Calu3 (cell line): Measurements from ENCODE around the gene IL33. TPM values are rescaled to one million over a fixed set of nuclear protein-coding genes. Genes with fewer than 3 reads are reported as not detected.
A peak's percentile ranks its signal among the peaks of the same experiment; 100 is the strongest.
"Not testable (repeated sequence)": the region's sequence is repeated elsewhere in the genome, so short reads cannot be mapped to it uniquely, and the experiment has no call there.

Experiments
- Bru-seq: library from RNA; stranded (reverse); fragments of 400-500 nt; gene quantifications from one replicate; lab custom pipeline; 2021; lab: Mats Ljungman, UMichigan
- BruChase-seq, 2 experiments: library from RNA; stranded (reverse); fragments of 400-500 nt; gene quantifications; one replicate each; lab custom pipeline; 2021; lab: Mats Ljungman, UMichigan
- BruUV-seq: library from RNA; stranded (reverse); fragments of 400-500 nt; replicated peaks from 2 replicates; lab custom pipeline; 2021; lab: Mats Ljungman, UMichigan
- CTCF ChIA-PET: fragments of 300-600 bp; sonication (Branson Sonifier 250); formaldehyde crosslinking; loops from one replicate; lab custom pipeline; 2022; ENCODE audit warnings: antibody characterized with exemption; lab: Charles Lee
- DNase-seq: peaks from one replicate; pipeline ENCODE4 v3.0.0; 2022
- H3K27ac Mint-ChIP-seq: one replicate; pipeline ENCODE4 v1.8.0; 2022; ENCODE audit warnings: mixed read lengths; ENCODE audit not compliant: unreplicated experiment
- H3K27me3 Mint-ChIP-seq: one replicate; pipeline ENCODE4 v1.8.0; 2022; ENCODE audit warnings: mixed read lengths; ENCODE audit not compliant: unreplicated experiment
- H3K36me3 Mint-ChIP-seq: one replicate; pipeline ENCODE4 v1.8.0; 2022; ENCODE audit warnings: mild to moderate bottlenecking, moderate library complexity, mixed read lengths; ENCODE audit not compliant: insufficient read depth, unreplicated experiment
- H3K4me1 Mint-ChIP-seq: one replicate; pipeline ENCODE4 v1.8.0; 2022; ENCODE audit warnings: mild to moderate bottlenecking, low read depth, mixed read lengths; ENCODE audit not compliant: unreplicated experiment
- H3K4me3 Mint-ChIP-seq: one replicate; pipeline ENCODE4 v1.8.0; 2022; ENCODE audit warnings: mild to moderate bottlenecking, low read depth, moderate library complexity, mixed read lengths; ENCODE audit not compliant: unreplicated experiment
- H3K9me3 Mint-ChIP-seq: one replicate; pipeline ENCODE4 v1.8.0; 2022; ENCODE audit warnings: low read depth, mixed read lengths; ENCODE audit not compliant: unreplicated experiment
- CTCF ChIP-seq: fragments of 200-600 bp; IDR thresholded peaks from one replicate; pipeline ENCODE4 v1.8.0; 2022; ENCODE audit warnings: antibody characterized with exemption; ENCODE audit not compliant: unreplicated experiment
- intact Hi-C: fragments of 100-400 bp; cut with micrococcal nuclease; formaldehyde crosslinking; loops from one replicate; pipeline ENCODE4 v1.10.0; 2022; ENCODE audit not compliant: unreplicated experiment
- long read RNA-seq: library from polyadenylated mRNA; stranded (forward); transcript quantifications from one replicate; pipeline ENCODE4 v2.0.0, GENCODE V29; 2022
- total RNA-seq: library from RNA; stranded (reverse); gene quantifications from 2 replicates; pipeline ENCODE4 v1.2.3, GENCODE V29; 2022

Gene IL33
- total RNA-seq (0.64 and 1.9 TPM in 2 replicates), Bru-seq, nascent RNA (percentile 37 among the genes with signal in this experiment), BruChase-seq, experiment 1, labeled RNA remaining after a 6-hour chase (percentile 20 among the genes with signal in this experiment), BruChase-seq, experiment 2, labeled RNA remaining after a 2-hour chase (percentile 15 among the genes with signal in this experiment)
- long read RNA-seq, partial matches to known transcripts = 0 of 2 reads
- long read RNA-seq, other reads (novel, unspliced or antisense) = 1 of 2 reads

- no TSS peak for BruUV-seq
- no peak within 1 kb of the TSS for H3K27ac Mint-ChIP-seq
Measured at GRCh38 chr9:6215562-6215961, at the start of gene IL33. Gene IL33 (plus strand): TSS chr9:6215807. CDS start chr9:6241695, 25,888 bp downstream.

GRCh38 chr9:6171667-6172066 is 43.9 kb upstream of the IL33 start:
- Mint-ChIP-seq H3K27ac (peak overlapping the region; percentile 25), H3K4me1 (peaks cover 25% of the 10 kb centered on the region), H3K4me3 (no peak overlapping the region), H3K27me3 (no peaks in the 10 kb centered on the region), H3K9me3 (peaks cover 10% of the 10 kb centered on the region), H3K36me3 (no peaks in the 10 kb centered on the region)
- TF ChIP-seq CTCF = no peak
- no TSS peak for BruUV-seq
- CTCF ChIA-PET = interaction anchor here (0.7 kb wide), 1 partner anchor 65 kb away, joined by 3 read pairs; no protein-coding TSS in a partner anchor
- intact Hi-C loops = no loop called here
- DNase-seq = no peak

More at GRCh38 chr9:6215562-6215961, at the start of gene IL33:
- intact Hi-C loops = no loop called here
- no peak for TF ChIP-seq CTCF
- no peak for DNase-seq
- H3K9me3 Mint-ChIP-seq = no peaks in the 10 kb centered on the region
- H3K27me3 Mint-ChIP-seq = no peaks in the 10 kb centered on the region
- CTCF ChIA-PET = no interaction called here
- H3K36me3 Mint-ChIP-seq = peaks cover 6% of the 10 kb centered on the region
- H3K4me1 Mint-ChIP-seq = peaks cover 20% of the 10 kb centered on the region
- H3K4me3 Mint-ChIP-seq = no peak within 1 kb of the TSS

- no peak overlapping the region for H3K27ac Mint-ChIP-seq
- intact Hi-C loops = no loop called here
- H3K4me1 Mint-ChIP-seq = peaks cover 25% of the 10 kb centered on the region
- BruUV-seq = no TSS peak
- H3K4me3 Mint-ChIP-seq = no peak overlapping the region
- no peaks in the 10 kb centered on the region for H3K27me3 Mint-ChIP-seq
- TF ChIP-seq CTCF = no peak
- H3K36me3 Mint-ChIP-seq = no peaks in the 10 kb centered on the region
- H3K9me3 Mint-ChIP-seq = peaks cover 10% of the 10 kb centered on the region
- CTCF ChIA-PET = no interaction called here
- no peak for DNase-seq
Measured at GRCh38 chr9:6173914-6174313, 41.7 kb upstream of the IL33 start.

- H3K27ac Mint-ChIP-seq, H3K9me3 Mint-ChIP-seq, DNase-seq, BruUV-seq, intact Hi-C loops, CTCF ChIA-PET, H3K4me3 Mint-ChIP-seq, H3K27me3 Mint-ChIP-seq, H3K36me3 Mint-ChIP-seq: not testable (repeated sequence)
- peaks cover 12% of the 10 kb centered on the region for H3K4me1 Mint-ChIP-seq
Measured at GRCh38 chr9:6182549-6183226, 32.9 kb upstream of the IL33 start.

- DNase-seq = no peak
- no peak overlapping the region for H3K27ac Mint-ChIP-seq
- BruUV-seq = no TSS peak
- no peak for TF ChIP-seq CTCF
- H3K27me3 Mint-ChIP-seq = no peaks in the 10 kb centered on the region
- H3K4me3 Mint-ChIP-seq = no peak overlapping the region
- no peaks in the 10 kb centered on the region for H3K9me3 Mint-ChIP-seq
- CTCF ChIA-PET = no interaction called here
- intact Hi-C loops = no loop called here
- H3K36me3 Mint-ChIP-seq = no peaks in the 10 kb centered on the region
- peaks cover 12% of the 10 kb centered on the region for H3K4me1 Mint-ChIP-seq
Measured at GRCh38 chr9:6183227-6183551, 32.4 kb upstream of the IL33 start.
